ENCODE results near the gene TRNT1.

TRNT1 gene

DNA sequence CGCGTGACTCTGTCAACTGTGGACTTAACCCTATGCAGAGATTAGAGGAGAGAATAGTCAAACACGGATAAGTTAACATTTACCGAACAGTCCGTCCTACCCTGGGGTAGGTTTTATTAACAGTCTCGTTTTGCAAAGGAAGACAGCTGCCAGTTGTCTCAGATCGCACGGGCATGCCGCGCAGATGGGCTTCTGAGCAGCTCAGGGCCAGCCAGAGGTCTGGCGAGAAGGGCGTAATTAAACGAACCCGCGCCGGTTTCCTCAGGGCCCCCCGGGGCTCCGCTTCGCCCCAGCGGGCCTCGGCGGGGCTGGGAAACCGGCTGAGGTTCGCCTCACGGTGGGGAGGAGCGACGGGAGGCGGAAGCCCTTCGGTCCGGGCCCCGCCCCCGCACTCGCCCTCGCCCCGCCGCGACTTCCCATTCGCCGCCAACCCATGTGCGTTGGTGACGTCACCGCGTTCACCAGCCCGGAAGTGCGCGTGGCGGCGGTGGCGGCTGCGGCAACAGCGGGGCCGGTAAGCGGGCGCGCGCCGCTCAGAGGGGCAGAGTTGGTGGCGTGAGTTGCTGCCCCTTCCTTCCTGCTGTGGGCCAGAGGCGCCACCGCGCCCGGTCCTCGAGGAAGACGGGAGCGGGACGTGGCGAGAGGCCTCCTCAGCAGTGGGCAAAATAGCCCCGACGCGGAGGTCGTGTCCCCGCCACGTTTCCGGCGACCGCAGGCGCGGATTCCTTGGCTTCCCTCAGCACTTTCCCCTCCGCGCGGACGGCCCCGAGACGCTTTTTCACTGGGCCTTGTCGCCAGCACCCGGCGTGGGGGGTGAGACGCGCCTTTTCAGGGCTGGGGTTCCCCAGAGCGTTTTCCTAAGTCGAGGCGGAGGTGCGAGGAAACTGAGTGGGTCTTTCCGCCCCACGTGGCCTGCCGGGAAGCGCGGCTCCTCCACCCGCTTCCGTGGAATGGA, at the start of gene TRNT1:
Gene TRNT1, plus strand, starts transcription at position 464 of the 955 bp plus-strand sequence. CDS start 2,101 bp downstream, outside the sequence.
- DNase-seq, result peak; percentile 96

DNA sequence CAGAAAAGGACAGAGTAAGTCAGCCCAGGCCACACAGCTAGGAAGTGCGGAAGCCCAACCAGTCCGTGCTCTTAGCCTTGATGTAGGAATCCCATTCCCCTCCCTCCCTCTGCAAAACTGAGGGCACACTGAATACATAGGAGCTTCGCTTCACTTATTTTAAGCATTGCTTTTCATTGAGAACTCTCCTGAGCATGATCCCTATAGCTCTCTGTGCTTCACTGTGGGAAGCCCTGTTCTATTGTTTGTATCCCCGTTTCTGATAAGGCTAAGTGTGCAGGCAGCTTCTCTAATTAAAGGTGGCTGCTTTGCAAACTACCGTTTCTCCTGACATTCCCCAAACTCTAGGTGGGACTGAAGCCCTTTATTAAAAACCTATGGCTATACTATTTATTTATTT, 46.4 kb upstream of the TRNT1 start:
- no peak for DNase-seq

DNA sequence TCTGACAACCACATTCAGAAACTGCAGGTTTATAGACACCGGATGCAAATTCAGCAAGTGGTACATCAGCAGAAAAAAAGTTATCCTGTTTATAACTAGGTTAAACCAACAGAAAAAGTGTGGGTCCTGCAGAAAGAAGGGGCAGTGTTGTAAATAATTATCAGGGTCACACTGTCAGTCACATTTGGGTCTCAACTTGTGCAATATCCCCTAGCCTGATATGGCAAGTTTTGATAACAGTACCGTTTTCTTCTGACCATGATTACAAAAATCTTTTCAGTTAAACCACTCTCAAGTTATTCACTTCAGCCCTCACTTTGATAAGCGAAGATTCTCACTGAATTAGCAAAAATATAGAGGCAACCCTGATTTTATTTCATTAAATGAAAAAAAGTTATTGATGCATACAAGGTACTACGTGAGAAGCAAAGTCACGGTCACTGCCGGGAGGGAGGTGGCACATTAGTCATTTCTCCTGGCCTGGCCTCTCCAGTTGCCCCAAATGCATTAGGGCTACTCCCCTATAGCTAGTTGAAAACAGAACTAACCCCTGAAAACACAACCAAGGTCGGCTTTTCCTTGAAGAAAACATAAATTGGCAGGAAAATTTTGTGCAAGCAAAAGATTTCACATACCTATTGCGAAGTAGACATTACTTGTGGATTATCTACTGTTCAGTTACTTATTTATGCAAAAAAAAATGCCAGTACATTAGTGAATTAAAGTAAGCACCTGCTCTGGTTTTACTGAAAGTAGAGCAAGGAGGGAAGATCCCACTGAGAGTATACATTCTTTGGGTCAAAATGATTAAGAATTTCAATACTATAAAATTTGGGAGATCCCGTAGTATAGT, 45.1 kb upstream of the TRNT1 start:
- no peak for DNase-seq

DNA sequence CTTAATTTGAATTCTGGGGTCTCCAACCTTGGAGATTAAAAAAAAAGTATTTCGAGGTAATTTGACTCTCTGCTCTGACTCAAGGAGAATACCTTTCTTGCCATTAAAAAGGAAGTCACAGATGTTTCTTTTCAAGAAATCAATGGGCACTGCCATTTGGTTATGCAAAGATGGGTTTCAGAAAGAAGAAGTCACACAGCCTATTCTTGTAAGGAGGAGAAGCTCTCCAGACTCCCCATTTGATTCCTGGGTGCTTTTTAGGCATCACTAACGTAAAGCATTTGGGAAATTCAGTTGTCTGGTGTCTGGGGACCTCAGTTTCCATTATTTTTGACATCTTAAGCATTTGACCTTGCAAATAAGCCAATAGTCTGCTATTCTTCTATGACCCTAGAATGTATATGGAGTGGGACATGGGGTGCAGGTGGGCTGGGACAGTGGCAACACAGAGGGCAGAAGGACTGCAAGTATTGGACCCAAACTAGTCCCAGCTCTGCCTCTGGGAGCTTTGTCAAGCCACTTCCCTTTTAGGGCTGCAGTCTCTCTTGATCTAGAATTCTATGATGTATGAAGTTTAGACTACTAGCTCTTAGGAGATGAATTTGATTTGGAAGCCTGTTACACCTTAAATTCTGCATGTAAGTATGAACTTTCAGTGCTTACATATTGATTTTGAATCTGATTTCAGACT, 44.4 kb upstream of the TRNT1 start:
- no peak for DNase-seq

DNA sequence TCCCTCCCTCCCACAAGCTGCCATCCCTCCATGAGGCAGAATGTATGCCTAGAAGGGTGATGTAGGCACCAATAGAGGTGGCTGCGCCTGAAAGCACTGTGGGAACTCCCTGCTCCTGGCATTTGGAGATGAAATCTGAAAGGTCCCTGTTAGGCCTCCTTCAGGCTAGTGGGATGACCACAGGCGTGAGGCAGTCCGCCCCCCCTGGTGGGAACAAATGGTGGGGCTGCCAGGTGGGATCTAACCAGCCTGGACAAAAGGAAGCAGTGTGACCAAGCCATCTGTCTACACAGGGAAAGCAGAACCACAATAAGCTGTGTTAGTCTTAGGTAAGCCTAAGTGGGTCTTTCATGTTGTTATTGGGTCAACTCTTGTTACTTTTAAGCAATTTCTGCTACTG, 41.9 kb upstream of the TRNT1 start:
- DNase-seq, result no peak

DNA sequence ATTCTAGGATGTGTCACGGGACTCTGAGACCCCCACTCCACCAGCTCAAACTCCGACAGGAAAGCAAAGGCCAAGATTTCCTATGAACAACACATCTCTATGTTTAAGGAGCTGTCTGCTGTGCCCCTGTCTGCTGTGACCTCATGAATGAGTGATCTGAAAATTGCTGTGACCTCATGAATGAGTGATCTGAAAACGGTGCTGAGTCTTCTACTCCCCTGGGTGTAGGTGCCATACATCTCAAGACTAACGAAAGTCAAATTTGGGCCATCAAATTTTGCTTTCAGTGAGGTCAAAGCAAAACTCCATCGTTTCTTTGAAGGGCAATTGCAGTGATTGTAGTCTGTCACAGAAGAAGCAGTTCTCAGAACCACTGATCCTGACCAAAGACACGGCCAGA, 41.0 kb upstream of the TRNT1 start:
- no peak for DNase-seq

DNA sequence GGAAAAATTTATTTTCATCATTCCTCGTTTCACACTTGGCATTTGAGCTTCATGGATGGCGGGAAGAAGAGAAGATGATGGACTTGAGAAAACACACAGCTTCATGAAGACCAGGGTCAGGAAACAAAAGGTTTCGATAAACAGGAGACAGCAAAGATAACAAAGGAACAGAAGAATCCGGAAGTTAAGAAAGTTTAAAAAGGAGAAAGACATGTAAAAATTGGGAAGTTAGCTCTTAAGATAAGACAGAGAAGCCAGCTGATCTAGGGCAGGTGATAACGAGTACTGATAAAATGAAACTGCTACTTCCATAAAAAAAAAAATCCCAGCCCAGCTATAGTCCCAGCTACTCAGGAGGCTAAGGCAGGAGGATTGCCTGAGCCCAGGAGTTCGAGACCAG, 40.5 kb upstream of the TRNT1 start:
- DNase-seq, result no peak

DNA sequence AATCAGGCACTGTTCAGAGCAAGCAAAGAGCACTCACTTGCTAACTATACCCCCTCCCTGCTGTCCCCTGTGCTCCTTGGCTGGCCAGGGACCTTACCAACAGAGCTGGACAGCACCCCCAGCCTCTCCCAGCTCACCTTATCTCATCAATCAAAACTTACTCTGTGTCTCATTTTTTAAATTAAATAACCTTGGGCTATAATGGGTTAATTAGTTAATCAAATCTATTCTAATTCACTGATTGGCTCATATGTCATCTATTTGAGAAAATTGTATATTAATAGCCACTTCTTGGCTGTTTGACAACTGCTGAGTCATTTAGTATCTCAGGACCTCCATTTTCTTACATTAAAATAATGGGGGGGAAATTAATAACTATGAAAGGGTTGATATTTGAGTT, 39.5 kb upstream of the TRNT1 start:
- no peak for DNase-seq

DNA sequence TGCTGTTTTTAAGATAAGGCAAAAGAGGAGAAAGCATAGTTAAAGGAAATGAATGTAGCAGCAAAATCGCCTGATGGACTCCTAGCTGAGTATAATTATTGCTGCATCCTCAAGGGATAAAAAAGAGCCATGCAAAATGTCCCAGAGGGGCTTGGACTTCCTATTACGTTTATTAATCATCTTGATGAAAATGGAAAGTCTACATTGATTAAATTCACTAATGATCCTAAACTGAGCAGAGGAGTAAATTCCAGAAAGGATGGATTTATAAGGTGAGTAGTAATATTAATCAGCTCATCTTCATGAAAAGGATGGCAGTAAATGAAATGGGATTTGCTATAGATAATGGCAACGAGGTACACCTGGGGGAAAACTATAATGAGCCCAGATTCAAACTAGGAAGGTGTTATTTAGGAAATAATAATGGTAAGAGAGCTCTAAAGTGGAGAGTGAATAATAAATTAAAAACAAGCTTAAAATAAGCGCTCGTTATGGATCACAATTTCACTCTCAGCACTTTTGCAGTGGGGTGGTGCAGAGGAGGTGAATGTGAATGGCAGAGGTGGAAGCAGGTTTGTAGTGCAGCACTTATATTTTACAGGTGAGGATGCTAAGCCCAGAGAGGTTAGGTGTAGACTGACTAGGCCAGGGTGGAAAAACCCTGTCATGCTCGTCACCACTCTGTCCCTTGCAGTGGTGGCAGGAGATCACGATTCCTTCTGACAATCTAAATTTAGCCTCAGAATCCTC, 38.8 kb upstream of the TRNT1 start:
- no peak for DNase-seq

DNA sequence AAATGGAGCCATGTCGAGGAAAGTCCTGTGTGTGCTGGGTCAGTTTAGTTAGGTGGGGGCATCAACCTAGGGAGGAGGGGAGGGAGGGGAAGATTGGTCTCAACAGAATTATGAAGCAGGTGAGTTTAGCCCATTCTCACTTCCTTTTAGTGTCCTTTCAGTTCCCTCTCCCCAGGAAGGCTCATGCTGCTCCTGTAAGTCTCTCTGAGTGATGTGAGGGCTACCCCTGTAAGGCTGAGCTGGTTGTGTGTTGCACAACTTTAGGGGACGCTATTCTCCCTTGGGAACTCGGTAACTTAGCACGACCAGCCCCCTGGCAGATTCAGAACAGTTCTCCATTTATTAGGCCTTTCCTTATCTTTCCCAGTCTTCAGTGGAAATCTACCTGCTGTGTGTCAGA, 37.7 kb upstream of the TRNT1 start:
- no peak for DNase-seq

DNA sequence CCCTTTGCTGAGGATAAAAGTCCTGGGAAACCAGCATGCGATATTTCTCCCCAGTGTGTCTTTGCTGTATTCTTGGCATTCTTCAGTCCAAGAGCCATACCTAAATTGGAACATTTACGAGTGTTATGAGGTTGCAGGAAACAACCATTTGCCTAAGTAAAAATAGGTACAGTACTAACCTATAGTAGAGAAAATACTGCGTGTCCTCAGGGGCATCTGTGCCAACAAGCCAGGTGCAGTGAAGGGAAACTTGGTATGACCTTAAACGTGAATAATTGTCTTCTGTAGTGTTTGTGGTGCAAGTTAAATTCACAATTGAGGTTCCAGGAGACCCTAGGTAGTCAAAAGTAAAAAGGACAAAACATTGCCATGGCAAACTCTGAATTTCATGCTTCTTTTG, 28.8 kb upstream of the TRNT1 start:
- DNase-seq, result no peak

DNA sequence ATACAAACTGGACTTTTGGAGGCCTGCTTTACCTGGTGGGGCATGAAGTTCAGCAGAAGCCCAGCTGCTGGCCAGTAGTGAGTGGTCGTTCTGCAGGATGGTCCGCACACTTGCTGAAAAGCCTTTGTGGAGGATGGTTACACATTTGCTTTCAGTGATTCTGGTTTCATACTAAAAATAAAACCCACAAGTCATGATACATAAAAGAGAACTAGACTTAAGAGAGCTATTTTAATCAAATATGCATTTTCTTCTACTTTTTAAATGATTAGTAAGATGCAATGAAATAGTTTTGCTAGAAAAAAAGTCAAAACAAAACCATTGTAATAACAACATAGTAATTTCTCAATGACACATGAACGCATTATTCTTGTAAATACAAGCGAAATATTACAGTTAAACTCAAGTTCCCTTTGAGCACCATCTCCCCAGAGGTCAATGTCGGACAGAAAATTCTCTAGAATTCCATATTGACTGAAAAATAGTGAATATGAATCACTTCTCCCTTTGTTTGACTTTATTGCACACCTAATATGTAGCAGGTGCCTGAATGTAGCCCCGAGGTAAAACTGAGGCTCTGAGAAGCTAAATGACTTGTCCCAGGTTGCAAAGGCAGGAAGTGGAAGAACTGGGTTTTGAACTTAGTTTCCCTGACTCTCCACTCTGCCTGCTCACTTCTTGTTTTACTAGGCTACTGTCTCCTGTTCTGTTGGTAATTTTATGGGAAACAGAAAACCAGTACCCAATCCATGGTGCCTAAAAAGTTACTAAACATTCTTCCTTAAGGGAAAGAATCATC, 24.9 kb upstream of the TRNT1 start:
- no peak for DNase-seq

DNA sequence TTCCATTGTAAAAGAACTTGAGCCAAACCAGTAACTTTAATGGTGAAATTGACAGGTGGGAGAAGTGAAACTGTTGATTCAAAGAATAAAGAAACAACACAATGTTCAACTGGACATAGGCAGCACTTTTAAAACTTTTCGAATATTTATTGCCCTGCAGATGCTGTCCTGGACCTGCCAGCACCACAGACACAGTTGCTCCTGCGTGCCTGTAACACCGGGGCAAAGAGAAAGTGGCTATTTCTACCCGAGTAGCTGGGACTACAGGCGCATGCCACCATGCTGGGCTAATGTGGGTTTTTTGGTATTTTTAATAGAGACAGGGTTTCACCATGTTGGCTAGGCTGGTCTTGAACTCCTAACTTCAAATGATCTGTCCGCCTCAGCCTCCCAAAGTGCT, 24.0 kb upstream of the TRNT1 start:
- DNase-seq, result no peak

DNA sequence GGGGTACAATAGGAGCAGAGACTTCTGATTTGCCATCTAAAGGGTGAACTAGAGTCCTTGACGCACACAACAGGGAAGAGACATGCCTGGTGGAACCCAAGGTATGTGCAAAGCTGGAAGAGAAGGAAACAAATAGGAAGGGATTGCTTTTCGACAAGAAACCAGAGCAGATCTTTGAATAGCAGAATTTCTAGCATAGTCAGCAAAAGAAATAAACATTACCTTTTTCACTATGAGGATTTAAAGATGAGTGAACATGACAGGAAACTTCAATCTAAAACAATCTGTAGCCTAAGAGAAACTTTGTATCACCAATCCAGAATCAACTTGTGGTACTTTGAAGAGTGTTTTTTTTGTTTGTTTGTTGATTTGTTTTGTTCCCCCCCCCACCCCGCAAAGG, 21.5 kb upstream of the TRNT1 start:
- DNase-seq, result no peak

DNA sequence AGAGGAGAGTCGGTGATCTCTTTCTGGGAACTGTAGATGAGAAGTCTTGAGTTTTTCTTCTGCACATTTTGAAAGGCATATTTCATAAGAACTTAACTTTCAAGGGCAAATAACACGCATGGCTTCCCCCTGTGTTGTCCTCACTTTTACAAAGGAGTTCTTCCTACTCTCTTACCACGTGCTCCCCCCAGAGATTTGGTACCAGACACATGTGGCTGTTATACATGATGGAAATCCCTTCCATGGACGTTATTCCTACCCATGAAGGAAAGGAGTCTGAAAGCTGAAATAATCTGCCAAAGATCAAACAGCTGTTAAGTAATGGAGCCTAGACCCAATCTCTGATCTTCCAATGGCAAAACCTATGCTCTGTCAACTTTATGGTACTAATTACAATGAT, 20.9 kb upstream of the TRNT1 start:
- DNase-seq, result no peak

DNA sequence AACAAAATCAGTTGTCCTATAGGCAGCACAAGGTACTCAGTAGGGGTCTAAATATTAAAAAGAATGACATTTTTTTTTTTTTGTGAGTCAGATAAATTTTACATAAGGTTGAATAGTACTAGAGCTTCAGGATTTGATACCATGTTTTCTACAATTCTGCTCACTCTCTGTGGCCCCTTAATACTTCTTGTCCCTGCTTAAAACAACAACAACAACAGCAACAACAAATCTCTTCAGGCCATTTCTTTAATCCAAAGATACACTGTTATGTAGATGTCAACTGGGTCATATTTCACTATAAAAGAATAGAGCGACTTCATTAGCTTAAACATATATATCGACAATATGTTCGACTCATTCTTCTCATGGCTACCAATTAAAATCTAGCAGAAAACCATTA, 19.6 kb upstream of the TRNT1 start:
- no peak for DNase-seq

DNA sequence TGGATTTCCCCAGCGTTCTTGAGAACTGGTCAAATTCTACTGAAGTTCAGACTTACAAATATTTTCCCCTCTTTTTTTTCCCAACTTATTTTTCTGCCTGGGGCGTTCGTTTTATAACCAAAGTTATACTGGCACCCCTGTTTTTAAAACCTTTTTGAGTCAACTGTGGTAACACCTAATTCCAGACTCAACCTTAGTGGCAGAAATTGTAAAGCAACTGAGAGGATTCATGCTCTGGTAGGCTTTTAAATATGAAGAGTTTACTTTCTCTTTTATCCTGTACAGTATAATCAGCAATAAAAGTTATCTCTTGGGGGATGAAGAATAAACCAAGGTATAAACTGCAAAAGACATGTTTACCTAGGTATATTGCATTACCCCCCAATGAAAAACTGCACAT, 18.9 kb upstream of the TRNT1 start:
- no peak for DNase-seq

DNA sequence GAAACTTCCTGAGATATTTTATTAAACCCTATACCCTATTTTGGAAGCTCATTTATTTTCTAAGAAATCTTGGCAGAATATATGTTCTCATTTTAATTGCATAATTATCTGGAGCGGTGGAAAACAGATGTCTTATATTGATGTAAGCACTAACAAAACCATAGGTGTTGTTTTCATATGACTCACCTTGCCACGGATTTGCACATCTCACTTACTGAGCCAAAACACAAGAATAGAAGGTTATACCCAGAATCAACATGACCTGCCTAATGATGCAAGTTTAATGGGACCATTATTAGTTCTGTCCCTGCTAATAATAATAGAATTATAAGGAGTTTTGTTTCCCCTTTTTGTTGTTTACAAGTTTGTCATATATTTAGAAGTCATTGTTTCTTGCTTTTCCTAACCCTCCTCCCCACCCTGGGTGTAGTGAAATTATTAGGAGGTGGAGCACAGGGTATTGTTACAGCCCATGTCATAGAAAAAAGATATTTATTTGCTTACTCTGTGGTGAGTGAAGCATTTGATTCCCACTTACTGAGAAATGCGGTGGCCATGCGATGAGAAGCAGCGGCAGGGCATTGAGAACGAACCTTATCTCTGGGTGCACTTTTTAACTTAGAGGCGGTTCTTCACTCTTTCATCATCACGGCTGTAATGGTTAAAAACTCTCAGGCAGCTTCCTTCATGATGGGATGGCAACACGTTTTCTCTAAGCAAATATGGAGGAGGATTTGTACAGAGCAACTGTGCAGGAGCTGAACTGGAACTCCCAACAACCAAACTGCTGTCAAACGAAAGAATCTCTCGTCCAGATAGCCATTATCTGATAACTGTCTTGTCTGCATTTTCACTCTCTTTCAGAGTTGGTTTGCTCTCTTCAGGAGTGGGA, 17.1 kb upstream of the TRNT1 start:
- DNase-seq, result no peak

DNA sequence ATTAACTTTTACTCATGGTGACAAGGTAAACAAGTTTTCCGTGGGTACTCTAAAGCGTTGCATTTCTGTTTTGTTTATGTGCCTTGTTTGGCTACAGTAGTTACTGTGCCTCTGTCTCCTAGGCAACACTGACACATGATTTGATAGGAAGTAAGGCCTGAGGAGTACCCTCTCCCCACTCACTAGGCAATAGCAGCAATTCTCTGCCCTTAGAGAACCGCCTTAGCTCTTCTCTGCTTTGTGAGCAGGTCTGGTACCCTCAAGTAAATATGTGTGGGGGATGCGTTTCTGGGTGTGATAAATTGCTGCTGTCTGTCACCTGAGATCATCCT, 16.5 kb upstream of the TRNT1 start, which contains the start of gene IL5RA:
Gene IL5RA, minus strand, starts transcription at position 76 of the 332 bp plus-strand sequence. CDS start 5,390 bp downstream, outside the sequence.
- no peak for DNase-seq

DNA sequence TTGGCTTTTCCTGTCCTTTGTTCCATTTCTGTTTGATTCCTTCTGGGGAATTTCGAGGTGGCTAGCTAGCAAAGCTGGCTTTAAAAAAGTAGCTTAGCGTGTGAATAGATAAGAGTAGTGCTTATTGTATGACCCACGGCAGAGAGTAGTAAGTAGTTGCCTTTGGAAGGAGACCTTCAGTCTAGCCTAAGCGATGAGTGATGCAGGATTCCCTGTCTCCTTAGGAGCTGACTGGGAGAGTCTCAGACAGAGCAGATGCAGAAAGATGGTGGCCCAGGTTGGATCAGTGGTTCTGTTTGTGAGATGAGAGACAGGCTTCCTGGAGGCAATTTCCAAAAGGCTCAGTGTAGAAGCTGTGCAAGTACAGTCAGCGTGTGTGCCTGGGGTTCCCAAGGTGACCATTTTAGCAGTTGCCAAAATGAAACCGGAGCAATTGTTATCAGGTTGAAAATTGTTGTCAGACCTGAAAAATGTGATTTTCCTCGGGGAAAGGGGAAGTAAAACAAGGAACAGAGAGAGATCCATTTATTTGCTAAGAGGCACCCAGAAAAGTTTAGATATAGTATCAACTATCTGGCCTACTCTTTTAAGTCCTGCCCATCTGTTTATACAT, 15.9 kb upstream of the TRNT1 start:
- no peak for DNase-seq

Measured in left hindlimb (tissue), 1 donor.